WTC11 (cell line): ENCODE results near the gene SRD5A2. TPM values are rescaled to one million over a fixed set of nuclear protein-coding genes. Genes with fewer than 3 reads are reported as not detected.

ENCODE experiments used
- ATAC-seq: fragments of 200-7000 bp; cut with Tn5 transposase; 2 replicates; pipeline ENCODE4 v1.10.0; 2021; ENCODE audit warnings: mild to moderate bottlenecking, moderate library complexity
- CTCF ChIA-PET: fragments of 300-600 bp; sonication (Branson Sonifier 250); formaldehyde crosslinking; loops from one replicate; lab custom pipeline; 2021; ENCODE audit warnings: antibody characterized with exemption; lab: Charles Lee
- POLR2A ChIA-PET: fragments of 350-600 bp; sonication (Branson Sonifier 250); formaldehyde crosslinking; loops from one replicate; lab custom pipeline; 2021; ENCODE audit warnings: antibody characterized with exemption; lab: Charles Lee
- DNase-seq: peaks from one replicate; pipeline ENCODE4 v3.0.0; 2021; ENCODE audit warnings: low spot score
- H3K27ac Mint-ChIP-seq: 2 replicates; pipeline ENCODE4 v1.8.0; 2021; ENCODE audit warnings: mixed read lengths
- H3K27me3 Mint-ChIP-seq: 2 replicates; pipeline ENCODE4 v1.8.0; 2021; ENCODE audit warnings: low read depth, mild to moderate bottlenecking, moderate library complexity, mixed read lengths
- H3K36me3 Mint-ChIP-seq: 2 replicates; pipeline ENCODE4 v1.8.0; 2021; ENCODE audit warnings: mixed read lengths
- H3K4me1 Mint-ChIP-seq: 2 replicates; pipeline ENCODE4 v1.8.0; 2022; ENCODE audit warnings: mixed read lengths
- H3K4me3 Mint-ChIP-seq: 2 replicates; pipeline ENCODE4 v1.8.0; 2021; ENCODE audit warnings: mild to moderate bottlenecking, moderate library complexity, mixed read lengths
- H3K9me3 Mint-ChIP-seq: 2 replicates; pipeline ENCODE4 v1.8.0; 2021; ENCODE audit warnings: mixed read lengths
- E2F1 ChIP-seq: sonication (generic); formaldehyde crosslinking; IDR thresholded peaks from 2 replicates; pipeline ENCODE4 v1.8.0; 2022; ENCODE audit warnings: mild to moderate bottlenecking, missing genetic modification reagents
- EMX1 ChIP-seq: fragments of 250-450 bp; sonication (Bioruptor Pico); IDR thresholded peaks from 2 replicates; pipeline ENCODE4 v1.8.0; 2021; ENCODE audit warnings: mild to moderate bottlenecking
- FOXJ3 ChIP-seq: sonication (generic); formaldehyde crosslinking; IDR thresholded peaks from 2 replicates; pipeline ENCODE4 v1.9.0; 2021; ENCODE audit warnings: missing genetic modification reagents, mild to moderate bottlenecking, borderline replicate concordance
- FOXP4 ChIP-seq: sonication (generic); formaldehyde crosslinking; IDR thresholded peaks from 2 replicates; pipeline ENCODE4 v1.8.0; 2022; ENCODE audit warnings: mild to moderate bottlenecking, missing genetic modification reagents
- GABPB1 ChIP-seq: sonication (generic); formaldehyde crosslinking; IDR thresholded peaks from 2 replicates; pipeline ENCODE4 v1.8.1; 2023; ENCODE audit warnings: mild to moderate bottlenecking, missing genetic modification reagents
- IRF1 ChIP-seq: sonication (generic); formaldehyde crosslinking; IDR thresholded peaks from 2 replicates; pipeline ENCODE4 v1.8.0; 2023; ENCODE audit warnings: missing genetic modification reagents
- IRF2 ChIP-seq: sonication (generic); formaldehyde crosslinking; IDR thresholded peaks from 2 replicates; pipeline ENCODE4 v1.8.0; 2022; ENCODE audit warnings: low read depth, missing genetic modification reagents, borderline replicate concordance
- MAX ChIP-seq: sonication (generic); formaldehyde crosslinking; IDR thresholded peaks from 2 replicates; pipeline ENCODE4 v1.8.0; 2022; ENCODE audit warnings: mild to moderate bottlenecking, missing genetic modification reagents
- NR2C2 ChIP-seq: sonication (generic); formaldehyde crosslinking; IDR thresholded peaks from 2 replicates; pipeline ENCODE4 v1.8.0; 2022; ENCODE audit warnings: mild to moderate bottlenecking, missing genetic modification reagents
- TEAD1 ChIP-seq: sonication (generic); formaldehyde crosslinking; IDR thresholded peaks from 2 replicates; pipeline ENCODE4 v1.8.0; 2022; ENCODE audit warnings: mild to moderate bottlenecking, missing genetic modification reagents
- TEAD4 ChIP-seq: sonication (generic); formaldehyde crosslinking; IDR thresholded peaks from 2 replicates; pipeline ENCODE4 v1.8.0; 2022; ENCODE audit warnings: mild to moderate bottlenecking, missing genetic modification reagents
- ZNF263 ChIP-seq: sonication (generic); formaldehyde crosslinking; IDR thresholded peaks from 2 replicates; pipeline ENCODE4 v1.8.1; 2022; ENCODE audit warnings: low read depth, mild to moderate bottlenecking, moderate library complexity, missing genetic modification reagents
- ZNF416 ChIP-seq: fragments of 250-450 bp; sonication (Bioruptor Pico); IDR thresholded peaks from 2 replicates; pipeline ENCODE4 v1.9.0; 2021; ENCODE audit warnings: mild to moderate bottlenecking, inconsistent platforms
- ZNF423 ChIP-seq: fragments of 250-450 bp; sonication (Bioruptor Pico); IDR thresholded peaks from 2 replicates; pipeline ENCODE4 v2.1.2; 2022; ENCODE audit warnings: mild to moderate bottlenecking, moderate library complexity
- ZNF532 ChIP-seq: fragments of 250-450 bp; sonication (Bioruptor Pico); IDR thresholded peaks from 2 replicates; pipeline ENCODE4 v1.9.0; 2021; ENCODE audit warnings: mild to moderate bottlenecking, borderline replicate concordance
- total RNA-seq: library from RNA; stranded (reverse); gene quantifications from 3 replicates; pipeline ENCODE4 v1.2.3, GENCODE V29; 2021

SRD5A2 gene
- total RNA-seq, 1 experiment from 2014 or later, result 0.07 TPM

- TF ChIP-seq ZNF416 (CRISPR knock-in tag), result no peak
- TF ChIP-seq GABPB1 (CRISPR knock-in tag), result no peak
Measured at GRCh38 chr2:31528823-31529222, 51.9 kb downstream of the SRD5A2 start (continued).

- Mint-ChIP-seq H3K9me3 (no peaks in the 10 kb centered on the region), H3K27me3 (no peaks in the 10 kb centered on the region), H3K27ac (no peak overlapping the region), H3K4me1 (peaks cover 4% of the 10 kb centered on the region; the same call in 1 of the 2 replicates), H3K4me3 (no peak overlapping the region), H3K36me3 (no peaks in the 10 kb centered on the region)
- CTCF ChIA-PET, result no interaction called here
- no peak; the same call in 1 of the 2 replicates for ATAC-seq
- POLR2A ChIA-PET, result no interaction called here
- no peak for TF ChIP-seq FOXJ3 (CRISPR knock-in tag)
- no peak for TF ChIP-seq TEAD1 (CRISPR knock-in tag)
- no peak for TF ChIP-seq IRF2 (CRISPR knock-in tag)
- no peak for TF ChIP-seq EMX1 (CRISPR knock-in tag)
- TF ChIP-seq FOXP4 (CRISPR knock-in tag), result no peak
- TF ChIP-seq IRF1 (CRISPR knock-in tag), result no peak
- TF ChIP-seq ZNF263 (CRISPR knock-in tag), result no peak
- TF ChIP-seq TEAD4, result no peak
- no peak for TF ChIP-seq ZNF532 (CRISPR knock-in tag)
- TF ChIP-seq NR2C2, result no peak
- DNase-seq, result no peak
Measured at GRCh38 chr2:31526946-31527732, 53.6 kb downstream of the SRD5A2 start.

GRCh38 chr2:31525876-31526275, 54.9 kb downstream of the SRD5A2 start:
- Mint-ChIP-seq H3K27me3 (no peaks in the 10 kb centered on the region), H3K36me3 (no peaks in the 10 kb centered on the region; the same call in 1 of the 2 replicates), H3K4me1 (peaks cover 4% of the 10 kb centered on the region; the same call in 1 of the 2 replicates), H3K4me3 (no peak overlapping the region), H3K27ac (no peak overlapping the region), H3K9me3 (no peaks in the 10 kb centered on the region)
- ChIA-PET POLR2A (no interaction called here), CTCF (no interaction called here)
- TF ChIP-seq E2F1 (no peak), ZNF423 (CRISPR knock-in tag) (no peak), MAX (CRISPR knock-in tag) (no peak)
- ATAC-seq (no peak), DNase-seq (no peak)
